HEK293T (cell line): Measurements from ENCODE around the gene MACROD1.

Experiments used
- ARNT ChIP-seq: fragments of 450-650 bp; IDR thresholded peaks from 2 replicates; pipeline ENCODE4 v1.6.1; 2017; ENCODE audit warnings: mild to moderate bottlenecking
- BHLHE40 ChIP-seq: fragments of 450-650 bp; IDR thresholded peaks from 2 replicates; pipeline ENCODE4 v1.6.1; 2016; ENCODE audit warnings: mild to moderate bottlenecking, moderate library complexity, borderline replicate concordance
- ELF4 ChIP-seq: fragments of 450-650 bp; IDR thresholded peaks from 2 replicates; pipeline ENCODE4 v1.6.1; 2017; ENCODE audit warnings: antibody characterized with exemption
- FOXA1 ChIP-seq: fragments of 450-650 bp; IDR thresholded peaks from 2 replicates; pipeline ENCODE4 v1.6.1; 2016; ENCODE audit warnings: mild to moderate bottlenecking
- FOXM1 ChIP-seq: fragments of 450-650 bp; IDR thresholded peaks from 2 replicates; pipeline ENCODE4 v1.6.1; 2017; ENCODE audit warnings: mild to moderate bottlenecking, borderline replicate concordance
- HDGF ChIP-seq: fragments of 450-650 bp; IDR thresholded peaks from 2 replicates; pipeline ENCODE4 v1.6.1; 2017; ENCODE audit warnings: antibody characterized with exemption, borderline replicate concordance
- LEF1 ChIP-seq: fragments of 450-650 bp; IDR thresholded peaks from 2 replicates; pipeline ENCODE4 v1.6.1; 2017; ENCODE audit warnings: mild to moderate bottlenecking, borderline replicate concordance
- NFRKB ChIP-seq: fragments of 450-650 bp; IDR thresholded peaks from 2 replicates; pipeline ENCODE4 v1.6.1; 2016; ENCODE audit warnings: mild to moderate bottlenecking, moderate library complexity
- SP1 ChIP-seq: fragments of 450-650 bp; IDR thresholded peaks from 2 replicates; pipeline ENCODE4 v1.6.1; 2017
- SUZ12 ChIP-seq: fragments of 450-650 bp; IDR thresholded peaks from 2 replicates; pipeline ENCODE4 v1.6.1; 2016; ENCODE audit warnings: mild to moderate bottlenecking

- TF ChIP-seq FOXA1 = no peak
- TF ChIP-seq BHLHE40 = no peak
- TF ChIP-seq FOXM1 = no peak
- peak; percentile 49; the same call in 1 of the 2 replicates for TF ChIP-seq LEF1
- no peak for TF ChIP-seq ARNT
- no peak for TF ChIP-seq NFRKB
- peak; percentile 74 for TF ChIP-seq ELF4
- TF ChIP-seq SP1 = no peak
- no peak for TF ChIP-seq SUZ12
- TF ChIP-seq HDGF = no peak
These were observed 19.3 kb upstream of the MACROD1 start for GRCh38 chr11:64185175-64185692.
